OCI-LY1 (cell line): ENCODE results near the gene CDH22.

Experiments used
- H2AFZ ChIP-seq: fragments of 200-600 bp; sonication (generic), shearing (Covaris generic); 2 replicates; pipeline ENCODE4 v1.6.0; 2014; ENCODE audit warnings: antibody characterized with exemption, mild to moderate bottlenecking, low read length
- H3F3A ChIP-seq: fragments of 200-600 bp; sonication (generic), shearing (Covaris generic); 2 replicates; pipeline ENCODE4 v1.6.0; 2014; ENCODE audit warnings: mild to moderate bottlenecking, antibody characterized with exemption, low read length, moderate library complexity; ENCODE audit not compliant: insufficient read depth
- H3K27ac ChIP-seq: fragments of 200-600 bp; sonication (generic); 2 replicates; pipeline ENCODE4 v1.5.1; 2014; ENCODE audit warnings: low read length, mixed run types, mild to moderate bottlenecking, low read depth; ENCODE audit not compliant: poor library complexity, severe bottlenecking
- H3K27me3 ChIP-seq: fragments of 200-600 bp; sonication (generic); 2 replicates; pipeline ENCODE4 v1.6.0; 2014; ENCODE audit warnings: antibody characterized with exemption, mild to moderate bottlenecking, low read length, moderate library complexity; ENCODE audit not compliant: insufficient read depth
- H3K36me3 ChIP-seq: fragments of 200-600 bp; sonication (generic); 2 replicates; pipeline ENCODE4 v1.6.1; 2014; ENCODE audit warnings: mild to moderate bottlenecking, antibody characterized with exemption, low read length, moderate library complexity, mixed read lengths; ENCODE audit not compliant: insufficient read depth
- H3K4me1 ChIP-seq: fragments of 200-600 bp; sonication (generic); 2 replicates; pipeline ENCODE4 v1.5.1; 2014; ENCODE audit warnings: mild to moderate bottlenecking, low read length, moderate library complexity; ENCODE audit not compliant: insufficient read depth, severe bottlenecking
- H3K4me2 ChIP-seq: fragments of 200-600 bp; sonication (generic), shearing (Covaris generic); 2 replicates; pipeline ENCODE4 v1.6.1; 2014; ENCODE audit warnings: low read length
- H3K4me3 ChIP-seq: fragments of 200-600 bp; sonication (generic); 2 replicates; pipeline ENCODE4 v1.5.1; 2014; ENCODE audit warnings: low read length, low read depth, mild to moderate bottlenecking, mixed read lengths; ENCODE audit not compliant: poor library complexity, severe bottlenecking
- H3K79me2 ChIP-seq: fragments of 200-600 bp; shearing (Covaris generic); 2 replicates; pipeline ENCODE4 v1.6.1; 2016; ENCODE audit warnings: mixed run types, low read length, mixed read lengths; ENCODE audit not compliant: insufficient read depth
- H3K9ac ChIP-seq: fragments of 200-600 bp; sonication (generic), shearing (Covaris generic); 2 replicates; pipeline ENCODE4 v1.6.1; 2014; ENCODE audit warnings: mild to moderate bottlenecking, low read length, mixed read lengths
- H3K9me2 ChIP-seq: fragments of 200-600 bp; sonication (generic), shearing (Covaris generic); 2 replicates; pipeline ENCODE4 v1.6.1; 2014; ENCODE audit warnings: low read depth, mild to moderate bottlenecking, low read length, mixed read lengths
- H3K9me3 ChIP-seq: fragments of 200-600 bp; shearing (Covaris generic); 2 replicates; pipeline ENCODE4 v1.6.1; 2014; ENCODE audit warnings: low read length, mixed read lengths
- H4K20me1 ChIP-seq: fragments of 200-600 bp; sonication (generic), shearing (Covaris generic); 2 replicates; pipeline ENCODE4 v1.6.0; 2016; ENCODE audit warnings: mild to moderate bottlenecking, low read length; ENCODE audit not compliant: insufficient read depth
- EZH2 ChIP-seq: fragments of 200-600 bp; sonication (generic), shearing (Covaris generic); IDR thresholded peaks from 2 replicates; pipeline ENCODE4 v1.8.0; 2017; ENCODE audit warnings: borderline replicate concordance, mixed run types, mild to moderate bottlenecking, antibody characterized with exemption, low read length, moderate library complexity, mixed read lengths
- TF ChIP-seq, protein P1 (sequence below): fragments of 200-600 bp; sonication (generic), shearing (Covaris generic); IDR thresholded peaks from 2 replicates; pipeline ENCODE4 v1.5.1; 2017; ENCODE audit warnings: mild to moderate bottlenecking, antibody characterized with exemption, low read length, moderate library complexity, mixed read lengths

The CDH22 gene

DNA sequence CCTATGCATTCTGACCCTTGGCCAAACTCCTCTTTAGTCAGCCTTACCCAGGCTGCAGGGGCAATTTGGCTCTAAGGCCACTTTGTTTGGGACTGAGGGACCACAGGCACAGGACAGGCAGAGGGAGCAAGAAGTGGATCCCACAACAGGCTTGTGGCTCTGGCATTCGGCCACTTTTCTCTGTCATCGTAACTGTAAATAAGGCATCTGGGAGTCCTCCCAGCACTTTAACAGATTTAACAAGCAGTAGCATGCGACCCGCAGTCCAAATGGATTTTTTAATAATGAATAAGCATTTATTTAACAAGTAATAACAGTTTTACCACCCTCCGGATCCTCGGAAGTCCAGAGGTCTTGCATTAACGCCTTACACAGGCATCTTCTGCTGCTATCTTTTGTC lies 16.1 kb upstream of the CDH22 start:
- Histone ChIP-seq H4K20me1 (no peaks in the 10 kb centered on the region), H3K27me3 (no peaks in the 10 kb centered on the region; the same call in 1 of the 2 replicates)
- no peak for TF ChIP-seq EZH2
- TF ChIP-seq, protein P1, sequence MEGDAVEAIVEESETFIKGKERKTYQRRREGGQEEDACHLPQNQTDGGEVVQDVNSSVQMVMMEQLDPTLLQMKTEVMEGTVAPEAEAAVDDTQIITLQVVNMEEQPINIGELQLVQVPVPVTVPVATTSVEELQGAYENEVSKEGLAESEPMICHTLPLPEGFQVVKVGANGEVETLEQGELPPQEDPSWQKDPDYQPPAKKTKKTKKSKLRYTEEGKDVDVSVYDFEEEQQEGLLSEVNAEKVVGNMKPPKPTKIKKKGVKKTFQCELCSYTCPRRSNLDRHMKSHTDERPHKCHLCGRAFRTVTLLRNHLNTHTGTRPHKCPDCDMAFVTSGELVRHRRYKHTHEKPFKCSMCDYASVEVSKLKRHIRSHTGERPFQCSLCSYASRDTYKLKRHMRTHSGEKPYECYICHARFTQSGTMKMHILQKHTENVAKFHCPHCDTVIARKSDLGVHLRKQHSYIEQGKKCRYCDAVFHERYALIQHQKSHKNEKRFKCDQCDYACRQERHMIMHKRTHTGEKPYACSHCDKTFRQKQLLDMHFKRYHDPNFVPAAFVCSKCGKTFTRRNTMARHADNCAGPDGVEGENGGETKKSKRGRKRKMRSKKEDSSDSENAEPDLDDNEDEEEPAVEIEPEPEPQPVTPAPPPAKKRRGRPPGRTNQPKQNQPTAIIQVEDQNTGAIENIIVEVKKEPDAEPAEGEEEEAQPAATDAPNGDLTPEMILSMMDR: no peak

DNA sequence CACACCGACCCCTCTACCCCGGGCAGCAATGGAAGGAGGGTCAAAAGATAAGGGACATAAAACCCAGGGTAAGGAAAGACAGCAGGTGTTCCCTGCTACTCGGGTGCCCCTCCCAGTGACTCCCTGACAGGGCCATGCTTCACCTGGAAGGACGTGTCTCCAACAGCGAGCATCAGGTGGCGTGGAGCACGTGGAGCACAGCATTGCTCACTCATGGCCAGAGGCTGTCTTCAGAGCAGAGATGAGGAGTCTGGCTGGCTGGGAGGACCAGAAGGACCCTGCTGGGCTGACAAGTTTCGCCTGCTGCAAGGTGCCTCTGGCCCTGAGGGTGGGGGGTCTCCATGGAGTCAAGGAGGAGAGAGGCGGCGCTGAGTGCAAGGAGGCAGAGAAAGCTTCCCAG lies 15.3 kb upstream of the CDH22 start:
- no peaks in the 10 kb centered on the region for H3K9me2 ChIP-seq
- no peaks in the 10 kb centered on the region for H4K20me1 ChIP-seq
- no peak overlapping the region for H3K4me2 ChIP-seq
- no peaks in the 10 kb centered on the region for H3F3A ChIP-seq
- no peak overlapping the region for H3K4me3 ChIP-seq
- H3K9me3 ChIP-seq: no peaks in the 10 kb centered on the region
- H3K79me2 ChIP-seq: no peaks in the 10 kb centered on the region
- no peak overlapping the region for H3K27ac ChIP-seq
- H2AFZ ChIP-seq: no peak overlapping the region
- no peaks in the 10 kb centered on the region for H3K4me1 ChIP-seq
- H3K9ac ChIP-seq: no peak overlapping the region
- H3K27me3 ChIP-seq: no peaks in the 10 kb centered on the region; the same call in 1 of the 2 replicates
- TF ChIP-seq, protein P1: no peak
- no peak for TF ChIP-seq EZH2
- no peaks in the 10 kb centered on the region for H3K36me3 ChIP-seq

More for the DNA sequence above, 16.1 kb upstream of the CDH22 start:
- Histone ChIP-seq H3K4me2 (no peak overlapping the region), H3K9ac (no peak overlapping the region), H3F3A (no peaks in the 10 kb centered on the region), H3K27ac (no peak overlapping the region), H3K36me3 (no peaks in the 10 kb centered on the region), H3K9me3 (no peaks in the 10 kb centered on the region), H3K4me3 (no peak overlapping the region), H2AFZ (no peak overlapping the region), H3K79me2 (no peaks in the 10 kb centered on the region), H3K4me1 (no peaks in the 10 kb centered on the region), H3K9me2 (no peaks in the 10 kb centered on the region)

DNA sequence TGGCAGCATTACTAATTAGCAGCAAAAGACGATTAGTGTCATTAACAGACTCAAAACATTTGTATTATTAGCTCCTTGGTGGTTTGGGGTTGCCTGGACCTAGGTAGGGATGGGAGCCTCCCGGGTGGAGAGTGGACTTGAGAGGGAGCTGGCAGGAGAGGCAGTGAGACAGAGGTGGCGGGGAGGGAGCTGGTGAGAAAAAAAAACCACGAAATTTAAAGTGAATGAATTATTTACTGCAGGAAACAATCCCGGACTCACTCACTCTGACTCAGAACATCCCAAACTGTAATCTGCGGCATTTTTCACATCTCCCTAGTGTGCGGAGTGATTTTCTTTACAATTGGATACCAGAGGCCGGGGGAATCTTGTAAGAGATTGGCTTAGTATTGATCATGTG lies 14.3 kb upstream of the CDH22 start:
- no peak overlapping the region for H3K4me3 ChIP-seq
- H3F3A ChIP-seq: no peaks in the 10 kb centered on the region
- no peak overlapping the region for H2AFZ ChIP-seq
- no peaks in the 10 kb centered on the region for H3K9me2 ChIP-seq
- H3K27ac ChIP-seq: no peak overlapping the region
- no peak for TF ChIP-seq EZH2
- TF ChIP-seq, protein P1: no peak
- no peaks in the 10 kb centered on the region for H3K4me1 ChIP-seq
- no peaks in the 10 kb centered on the region for H4K20me1 ChIP-seq
- H3K36me3 ChIP-seq: no peaks in the 10 kb centered on the region
- no peak overlapping the region for H3K4me2 ChIP-seq
- no peaks in the 10 kb centered on the region; the same call in 1 of the 2 replicates for H3K27me3 ChIP-seq
- no peaks in the 10 kb centered on the region for H3K9me3 ChIP-seq
- H3K9ac ChIP-seq: no peak overlapping the region
- H3K79me2 ChIP-seq: no peaks in the 10 kb centered on the region
